GM12872 (cell line): ENCODE measurements around the gene STEAP3.

ENCODE experiments used
- TF ChIP-seq, protein P1 (sequence below): IDR thresholded peaks from 3 replicates; pipeline ENCODE4 v1.5.1; 2011; ENCODE audit warnings: low read depth, mild to moderate bottlenecking, low read length, moderate library complexity; ENCODE audit not compliant: insufficient read depth

STEAP3 gene

GRCh38 chr2:119192893-119193292 is 30.7 kb upstream of the STEAP3 start:
- TF ChIP-seq, protein P1, sequence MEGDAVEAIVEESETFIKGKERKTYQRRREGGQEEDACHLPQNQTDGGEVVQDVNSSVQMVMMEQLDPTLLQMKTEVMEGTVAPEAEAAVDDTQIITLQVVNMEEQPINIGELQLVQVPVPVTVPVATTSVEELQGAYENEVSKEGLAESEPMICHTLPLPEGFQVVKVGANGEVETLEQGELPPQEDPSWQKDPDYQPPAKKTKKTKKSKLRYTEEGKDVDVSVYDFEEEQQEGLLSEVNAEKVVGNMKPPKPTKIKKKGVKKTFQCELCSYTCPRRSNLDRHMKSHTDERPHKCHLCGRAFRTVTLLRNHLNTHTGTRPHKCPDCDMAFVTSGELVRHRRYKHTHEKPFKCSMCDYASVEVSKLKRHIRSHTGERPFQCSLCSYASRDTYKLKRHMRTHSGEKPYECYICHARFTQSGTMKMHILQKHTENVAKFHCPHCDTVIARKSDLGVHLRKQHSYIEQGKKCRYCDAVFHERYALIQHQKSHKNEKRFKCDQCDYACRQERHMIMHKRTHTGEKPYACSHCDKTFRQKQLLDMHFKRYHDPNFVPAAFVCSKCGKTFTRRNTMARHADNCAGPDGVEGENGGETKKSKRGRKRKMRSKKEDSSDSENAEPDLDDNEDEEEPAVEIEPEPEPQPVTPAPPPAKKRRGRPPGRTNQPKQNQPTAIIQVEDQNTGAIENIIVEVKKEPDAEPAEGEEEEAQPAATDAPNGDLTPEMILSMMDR: no peak

- TF ChIP-seq, protein P1: no peak
Measured at GRCh38 chr2:119195001-119195400, 28.6 kb upstream of the STEAP3 start.

DNA sequence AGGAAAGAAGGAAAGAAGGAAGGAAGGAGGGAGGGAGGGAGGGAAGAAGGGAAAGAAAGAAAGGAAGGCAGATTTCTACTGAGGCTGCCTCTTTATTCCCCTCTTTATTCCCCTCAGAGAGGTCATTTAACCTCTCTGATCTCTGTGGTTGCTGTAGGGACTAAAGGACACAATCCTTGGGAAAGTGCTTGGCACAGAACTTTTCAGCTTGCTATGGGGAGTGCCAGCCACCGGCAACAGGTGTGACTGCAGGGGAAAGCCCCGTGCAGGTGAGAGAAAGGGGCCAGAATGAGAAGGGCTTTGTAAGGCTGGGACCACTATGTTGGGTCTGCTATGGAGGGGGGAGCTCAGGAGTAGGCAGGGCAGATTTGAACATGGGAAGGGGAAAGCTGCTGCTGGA is 27.7 kb upstream of the STEAP3 start:
- TF ChIP-seq, protein P1: no peak

DNA sequence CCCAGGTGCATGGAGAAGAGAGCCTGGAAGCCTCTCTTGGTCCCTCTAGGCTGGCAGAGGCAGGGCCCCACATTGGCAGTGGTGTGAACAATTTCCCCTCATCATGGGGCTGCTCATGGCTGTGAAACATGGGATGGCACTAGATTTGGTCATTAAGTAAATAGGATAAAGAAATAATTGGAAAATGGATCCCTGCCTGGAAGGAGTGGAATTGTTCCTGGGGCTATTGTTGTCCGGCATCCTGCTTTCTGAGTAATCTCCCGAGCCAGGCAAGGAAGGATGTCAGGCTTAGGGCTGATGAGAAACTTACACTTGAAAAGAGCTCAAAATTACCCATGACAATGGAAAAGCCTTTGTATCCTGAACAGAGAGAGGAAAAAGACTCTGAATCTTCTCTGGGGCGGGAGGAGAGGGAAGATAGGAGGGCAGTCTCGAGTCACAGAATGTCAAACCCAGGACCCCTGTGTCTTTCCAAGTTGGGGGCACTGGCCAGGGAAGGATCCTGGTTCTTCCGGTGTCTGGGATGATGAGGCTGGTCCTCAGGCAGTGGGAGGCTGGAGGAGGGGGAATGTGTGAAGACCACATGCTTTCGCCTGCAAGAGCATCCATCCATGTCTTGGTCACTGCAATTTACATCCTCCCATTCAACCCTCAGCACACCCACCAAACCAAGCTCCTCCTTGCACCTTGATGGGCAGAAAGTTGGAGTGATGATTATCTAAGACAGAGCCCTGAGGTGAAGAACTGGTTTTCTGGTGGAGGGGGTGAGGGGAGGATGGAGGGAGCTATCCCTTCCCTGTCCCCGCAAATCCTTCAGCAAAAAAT is 27.1 kb upstream of the STEAP3 start:
- TF ChIP-seq, protein P1: no peak

DNA sequence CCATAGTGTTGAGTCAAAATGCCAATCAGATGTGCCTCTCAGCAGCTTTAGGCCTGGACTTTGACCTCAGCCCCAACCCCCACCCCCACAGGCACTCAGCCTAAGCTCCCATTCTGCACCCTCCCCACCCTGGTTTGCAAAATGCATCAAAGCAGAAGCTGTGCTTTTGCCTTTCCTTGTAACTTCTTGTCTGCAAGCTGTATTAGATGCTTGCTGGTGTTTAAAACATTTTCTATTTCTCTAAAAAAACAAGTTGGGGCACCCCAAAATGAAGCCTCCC is 26.6 kb upstream of the STEAP3 start:
- TF ChIP-seq, protein P1: no peak

DNA sequence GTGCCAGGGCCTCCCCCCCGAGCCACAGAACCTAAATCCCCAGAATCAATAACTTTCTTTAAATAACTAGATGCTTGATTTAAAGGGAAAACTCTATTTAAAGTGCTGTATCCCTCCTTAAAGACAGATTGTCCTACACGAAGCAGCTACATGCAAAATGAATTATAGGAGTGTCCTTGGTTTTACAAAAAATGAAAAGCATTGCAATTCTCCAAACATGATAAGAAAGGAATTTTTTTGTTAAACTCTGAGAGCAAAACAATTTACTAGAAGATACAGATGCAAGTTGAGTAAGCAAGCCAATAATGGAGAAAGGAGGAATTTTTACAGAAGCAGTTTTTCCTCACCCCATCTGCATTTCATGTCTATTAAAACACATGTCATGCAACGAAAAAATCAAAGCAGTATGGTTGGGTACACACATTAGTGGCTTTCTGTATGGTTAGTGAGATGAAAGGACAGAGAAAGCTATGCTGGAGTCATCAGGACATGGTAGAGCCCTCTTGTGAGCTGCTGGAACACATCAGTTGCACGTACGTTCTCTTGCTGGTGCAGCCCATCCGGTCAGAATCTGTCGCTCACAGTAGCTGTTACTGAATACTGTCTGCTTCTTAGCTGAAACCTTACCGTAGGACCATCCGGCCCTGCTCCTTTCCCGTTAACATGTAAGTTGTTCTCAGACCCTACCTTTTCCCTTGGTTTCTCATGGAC is 25.9 kb upstream of the STEAP3 start:
- TF ChIP-seq, protein P1: no peak

- TF ChIP-seq, protein P1: no peak
Measured at GRCh38 chr2:119198240-119198840, 25.3 kb upstream of the STEAP3 start.
